Measurements from ENCODE around the gene GFM2. TPM values are rescaled to one million over a fixed set of nuclear protein-coding genes. Genes with fewer than 3 reads are reported as not detected.
A peak's percentile ranks its signal among the peaks of the same experiment; 100 is the strongest.
"Not testable (repeated sequence)": the region's sequence is repeated elsewhere in the genome, so short reads cannot be mapped to it uniquely, and the experiment has no call there.

The GFM2 gene
- 30.6 and 53.5 TPM in 2 replicates for total RNA-seq

- H3K4me3 ChIP-seq (ENCODE audit: low read depth, low read length) = peak within 1 kb of the TSS; percentile 100
- DNase-seq (ENCODE audit: low read depth) = peak; percentile 96
- TF ChIP-seq CTCF (IDR thresholded peaks at IDR 0.05; ENCODE audit: insufficient read depth, low read depth, low read length) = no peak
Measured at GRCh38 chr5:74766849-74767578, at the start of gene GFM2, which contains the start of gene NSA2. Gene GFM2 (minus strand): TSS chr5:74767117. CDS start chr5:74763742, 3,375 bp downstream. Gene NSA2 (plus strand): TSS chr5:74767249. CDS start chr5:74767361, 112 bp downstream.

GRCh38 chr5:74810915-74811314 is 44.0 kb upstream of the GFM2 start:
- no peak for DNase-seq (ENCODE audit: low read depth)
- no peak for TF ChIP-seq CTCF (IDR thresholded peaks at IDR 0.05; ENCODE audit: insufficient read depth, low read depth, low read length)

GRCh38 chr5:74801941-74802340 is 35.0 kb upstream of the GFM2 start:
- no peak overlapping the region for H3K4me3 ChIP-seq (ENCODE audit: low read depth, low read length)
- DNase-seq (ENCODE audit: low read depth) = no peak
- no peak for TF ChIP-seq CTCF (IDR thresholded peaks at IDR 0.05; ENCODE audit: insufficient read depth, low read depth, low read length)

More at GRCh38 chr5:74810915-74811314, 44.0 kb upstream of the GFM2 start:
- H3K4me3 ChIP-seq (ENCODE audit: low read depth, low read length) = no peak overlapping the region

GRCh38 chr5:74801197-74801596 is 34.3 kb upstream of the GFM2 start:
- H3K4me3 ChIP-seq (ENCODE audit: low read depth, low read length) = no peak overlapping the region
- no peak for TF ChIP-seq CTCF (IDR thresholded peaks at IDR 0.05; ENCODE audit: insufficient read depth, low read depth, low read length)
- DNase-seq (ENCODE audit: low read depth) = no peak

- DNase-seq (ENCODE audit: low read depth) = no peak
- no peak for TF ChIP-seq CTCF (IDR thresholded peaks at IDR 0.05; ENCODE audit: insufficient read depth, low read depth, low read length)
- H3K4me3 ChIP-seq (ENCODE audit: low read depth, low read length) = no peak overlapping the region
Measured at GRCh38 chr5:74798977-74799911, 32.3 kb upstream of the GFM2 start.

- DNase-seq (ENCODE audit: low read depth); H3K4me3 ChIP-seq (ENCODE audit: low read depth, low read length): not testable (repeated sequence)
Measured at GRCh38 chr5:74791669-74792068, 24.8 kb upstream of the GFM2 start.

GRCh38 chr5:74787424-74787823 is 20.5 kb upstream of the GFM2 start:
- no peak for DNase-seq (ENCODE audit: low read depth)
- TF ChIP-seq CTCF (IDR thresholded peaks at IDR 0.05; ENCODE audit: insufficient read depth, low read depth, low read length) = no peak
- H3K4me3 ChIP-seq (ENCODE audit: low read depth, low read length) = no peak overlapping the region
